Naive B cell (primary cell): ENCODE measurements around the gene ITGB3. TPM values are rescaled to one million over a fixed set of nuclear protein-coding genes. Genes with fewer than 3 reads are reported as not detected.
A peak's percentile ranks its signal among the peaks of the same experiment; 100 is the strongest.

Experiments used
- ATAC-seq, 2 donors: fragments of 150-1000 bp; cut with Tn5 transposase; 2 replicates each; pipeline ENCODE4 v1.10.0; 2021; ENCODE audit warnings: low read depth in 2 of 2, mild to moderate bottlenecking in 2 of 2, moderate library complexity in 2 of 2
- DNase-seq: peaks from one replicate; pipeline ENCODE4 v3.0.0; 2022
- H3K27ac Mint-ChIP-seq, 6 donors: one replicate each; pipeline ENCODE4 v1.8.0; 2020 to 2022; ENCODE audit warnings: mild to moderate bottlenecking in 6 of 6, mixed read lengths in 6 of 6, moderate library complexity in 5 of 6, inconsistent platforms in 2 of 6
- H3K27me3 Mint-ChIP-seq, 3 donors: one replicate each; pipeline ENCODE4 v1.8.0; 2021 to 2022; ENCODE audit warnings: mixed read lengths in 3 of 3, mild to moderate bottlenecking in 1 of 3
- H3K36me3 Mint-ChIP-seq, 2 donors: one replicate each; pipeline ENCODE4 v1.8.0; 2020 to 2022; ENCODE audit warnings: mixed read lengths in 2 of 2, inconsistent platforms in 1 of 2, mild to moderate bottlenecking in 1 of 2
- H3K4me1 Mint-ChIP-seq, 3 donors: one replicate each; pipeline ENCODE4 v1.8.0; 2020 to 2022; ENCODE audit warnings: mixed read lengths in 3 of 3, inconsistent platforms in 1 of 3, mild to moderate bottlenecking in 1 of 3, moderate library complexity in 1 of 3
- H3K4me3 Mint-ChIP-seq, 8 donors: one replicate each; pipeline ENCODE4 v1.8.0; 2020 to 2022; ENCODE audit warnings: mild to moderate bottlenecking in 8 of 8, mixed read lengths in 8 of 8, moderate library complexity in 8 of 8, inconsistent platforms in 2 of 8
- H3K9me3 Mint-ChIP-seq, 7 donors: one replicate each; pipeline ENCODE4 v1.8.0; 2020 to 2022; ENCODE audit warnings: mixed read lengths in 7 of 7, mild to moderate bottlenecking in 5 of 7, inconsistent platforms in 2 of 7, moderate library complexity in 1 of 7
- polyA plus RNA-seq, 6 donors: library from polyadenylated mRNA; unstranded; fragments of 300-500 nt; fragmentation: Illumina TruSeq; gene quantifications; one replicate each; pipeline ENCODE4 v1.2.3, GENCODE V29; 2021; ENCODE audit warnings: low read depth in 6 of 6

ITGB3 gene
- polyA plus RNA-seq, 6 donors from 2014 or later, result 2.1 to 9.2 (median 5.1) TPM; not detected in 1

DNA sequence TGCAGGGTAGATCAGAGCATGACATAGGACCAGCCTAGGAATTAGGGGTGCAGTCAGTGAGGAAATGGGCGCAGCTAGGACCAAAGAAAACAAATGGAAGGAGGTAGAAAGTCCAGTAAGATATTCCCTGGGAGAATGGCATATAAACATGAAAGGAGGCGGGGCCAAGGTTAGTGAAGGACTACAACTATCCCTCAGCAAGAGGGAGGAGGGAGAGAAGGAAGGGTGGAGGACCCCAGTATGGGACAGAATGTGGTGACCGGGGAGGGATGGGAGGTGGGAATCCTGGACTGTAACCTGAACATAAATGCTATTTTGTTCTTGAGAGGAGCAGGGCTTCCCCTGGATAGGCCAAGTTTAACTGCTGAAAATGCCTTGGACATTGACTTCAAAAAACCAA lies 22.8 kb downstream of the ITGB3 start:
- peaks cover 65 to 89% (median 73%) of the 10 kb centered on the region in 3 donors for H3K4me1 Mint-ChIP-seq
- no peaks in the 10 kb centered on the region for H3K27me3 Mint-ChIP-seq
- H3K27ac Mint-ChIP-seq, result peak overlapping the region in 3 of 6 donors; percentile 71 to 96 (median 74)
- no peak for ATAC-seq
- H3K36me3 Mint-ChIP-seq, result no peaks in the 10 kb centered on the region
- no peak for DNase-seq
- peaks cover 0 to 3% (median 0%) of the 10 kb centered on the region in 7 donors for H3K9me3 Mint-ChIP-seq
- H3K4me3 Mint-ChIP-seq, result peak overlapping the region in 5 of 8 donors; percentile 4 to 72 (median 51)

DNA sequence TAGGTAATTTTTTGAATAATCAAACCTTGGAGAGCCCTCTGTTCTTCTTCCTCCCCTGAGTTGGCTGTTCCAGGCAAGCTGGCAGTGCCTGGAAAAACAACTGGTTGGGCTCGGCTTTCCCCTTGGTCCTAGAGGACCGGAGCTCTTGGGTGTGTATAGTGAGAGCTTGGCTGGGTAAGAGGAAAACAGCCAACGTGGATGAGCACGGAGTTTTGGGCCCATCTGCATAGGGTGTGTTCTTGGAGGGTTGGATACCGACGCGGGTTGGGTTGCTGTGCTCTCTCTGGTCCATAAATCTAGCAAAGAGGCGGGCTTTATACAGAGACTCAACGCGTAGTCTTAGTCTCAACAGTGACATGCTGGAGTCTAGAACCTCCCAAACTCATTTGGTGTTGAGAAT lies 23.2 kb downstream of the ITGB3 start:
- H3K4me1 Mint-ChIP-seq, result peaks cover 67 to 93% (median 77%) of the 10 kb centered on the region in 3 donors

DNA sequence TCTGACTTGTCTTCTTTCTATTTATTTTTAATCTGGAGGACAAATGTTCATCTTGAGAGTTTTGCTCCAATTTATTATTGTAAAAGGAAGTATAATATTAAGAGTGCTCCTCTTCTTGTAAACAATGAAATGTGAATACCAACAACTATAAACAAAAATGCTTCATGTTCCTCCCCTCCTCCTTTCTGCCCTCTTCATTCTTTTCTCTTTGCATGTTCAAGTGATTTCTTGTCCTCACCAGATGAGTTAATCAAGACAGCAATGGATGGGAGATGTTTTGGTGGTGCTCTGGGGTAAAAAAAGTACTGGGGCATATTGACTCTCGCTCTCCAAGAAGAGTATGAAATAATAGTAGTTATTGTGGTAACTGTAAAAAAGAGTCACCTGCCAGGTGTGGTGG lies 24.3 kb downstream of the ITGB3 start:
- Mint-ChIP-seq H3K27ac (peak overlapping the region in 5 of 6 donors; percentile 68 to 96 (median 92)), H3K9me3 (peaks cover 0 to 3% (median 0%) of the 10 kb centered on the region in 7 donors), H3K27me3 (no peaks in the 10 kb centered on the region), H3K36me3 (no peaks in the 10 kb centered on the region), H3K4me3 (peak overlapping the region in 7 of 8 donors; percentile 8 to 88 (median 67)), H3K4me1 (peaks cover 70 to 94% (median 86%) of the 10 kb centered on the region in 3 donors)
- ATAC-seq (no peak), DNase-seq (no peak)

More for the DNA sequence above, 23.2 kb downstream of the ITGB3 start:
- ATAC-seq (no peak), DNase-seq (no peak)
- Mint-ChIP-seq H3K36me3 (no peaks in the 10 kb centered on the region), H3K27ac (peak overlapping the region in 3 of 6 donors; percentile 74 to 86 (median 79)), H3K27me3 (no peaks in the 10 kb centered on the region), H3K9me3 (peaks cover 0 to 3% (median 0%) of the 10 kb centered on the region in 7 donors), H3K4me3 (peak overlapping the region in 4 of 8 donors; percentile 12 to 69 (median 40))

DNA sequence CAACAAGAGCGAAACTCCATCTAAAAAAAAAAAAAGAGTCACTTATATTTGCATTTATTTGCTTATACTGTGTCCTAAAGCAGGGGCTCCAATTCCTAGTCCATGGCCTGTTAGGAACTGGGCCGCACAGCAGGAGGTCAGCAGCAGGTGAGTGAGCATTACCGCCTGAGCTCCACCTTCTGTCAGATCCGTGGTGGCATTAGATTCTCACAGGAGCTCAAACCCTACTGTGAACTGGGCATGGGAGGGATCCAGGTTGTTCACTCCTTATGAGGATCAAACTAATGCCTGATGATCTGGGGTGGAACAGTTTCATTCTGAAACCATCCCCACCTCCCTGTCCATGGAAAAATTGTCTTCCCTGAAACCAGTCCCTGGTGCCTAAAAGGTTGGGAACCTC lies 24.9 kb downstream of the ITGB3 start:
- peaks cover 0 to 3% (median 0%) of the 10 kb centered on the region in 7 donors for H3K9me3 Mint-ChIP-seq
- H3K4me1 Mint-ChIP-seq, result peaks cover 70 to 94% (median 91%) of the 10 kb centered on the region in 3 donors
- DNase-seq (no peak), ATAC-seq (no peak)
- H3K27me3 Mint-ChIP-seq, result no peaks in the 10 kb centered on the region
- H3K4me3 Mint-ChIP-seq, result peak overlapping the region; percentile 50 to 95 (median 82)
- H3K36me3 Mint-ChIP-seq, result no peaks in the 10 kb centered on the region
- peak overlapping the region; percentile 85 to 96 (median 93) for H3K27ac Mint-ChIP-seq

DNA sequence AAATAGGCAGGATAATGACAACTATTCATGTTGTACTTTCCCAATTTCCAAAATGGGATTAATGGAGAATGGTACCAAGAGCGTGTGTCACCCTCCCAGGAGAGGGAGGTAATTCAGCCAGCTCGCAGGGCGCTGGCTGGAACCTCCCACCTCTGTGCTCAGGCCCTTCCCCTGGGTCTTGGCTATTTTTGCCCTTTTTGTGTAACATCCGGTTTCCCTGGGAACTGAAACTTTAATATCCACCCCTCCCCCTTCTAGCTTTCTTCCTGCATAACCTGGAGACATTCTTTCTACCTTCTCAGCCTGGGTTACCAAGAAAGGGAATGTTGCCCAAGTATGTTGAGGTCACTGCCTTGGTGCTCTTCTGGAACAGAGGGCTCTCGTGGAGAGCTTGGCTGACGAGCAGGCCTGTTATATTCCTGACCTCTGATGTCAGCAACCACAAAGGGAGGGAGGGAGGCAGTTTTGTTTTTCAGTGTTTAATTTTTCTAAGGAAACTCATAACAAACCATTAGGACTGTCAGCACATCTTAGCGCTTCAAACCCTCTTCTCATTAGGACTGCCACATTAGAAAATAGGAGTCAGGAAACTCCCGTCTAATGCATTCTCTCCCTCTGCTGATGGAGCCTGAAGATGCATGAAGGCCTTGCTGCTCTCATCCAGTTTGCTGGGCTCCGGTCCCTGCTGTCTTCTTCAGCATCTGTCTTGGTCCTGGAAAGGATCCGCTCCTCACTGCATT lies 25.6 kb downstream of the ITGB3 start:
- H3K9me3 Mint-ChIP-seq, result peaks cover 0 to 3% (median 0%) of the 10 kb centered on the region in 7 donors
- peak overlapping the region; percentile 85 to 96 (median 93) for H3K27ac Mint-ChIP-seq
- H3K36me3 Mint-ChIP-seq, result no peaks in the 10 kb centered on the region
- DNase-seq, result peak; percentile 78
- ATAC-seq, result peak; percentile 97 to 98
- H3K27me3 Mint-ChIP-seq, result no peaks in the 10 kb centered on the region
- peaks cover 67 to 92% (median 88%) of the 10 kb centered on the region in 3 donors for H3K4me1 Mint-ChIP-seq
- peak overlapping the region; percentile 50 to 95 (median 82) for H3K4me3 Mint-ChIP-seq

DNA sequence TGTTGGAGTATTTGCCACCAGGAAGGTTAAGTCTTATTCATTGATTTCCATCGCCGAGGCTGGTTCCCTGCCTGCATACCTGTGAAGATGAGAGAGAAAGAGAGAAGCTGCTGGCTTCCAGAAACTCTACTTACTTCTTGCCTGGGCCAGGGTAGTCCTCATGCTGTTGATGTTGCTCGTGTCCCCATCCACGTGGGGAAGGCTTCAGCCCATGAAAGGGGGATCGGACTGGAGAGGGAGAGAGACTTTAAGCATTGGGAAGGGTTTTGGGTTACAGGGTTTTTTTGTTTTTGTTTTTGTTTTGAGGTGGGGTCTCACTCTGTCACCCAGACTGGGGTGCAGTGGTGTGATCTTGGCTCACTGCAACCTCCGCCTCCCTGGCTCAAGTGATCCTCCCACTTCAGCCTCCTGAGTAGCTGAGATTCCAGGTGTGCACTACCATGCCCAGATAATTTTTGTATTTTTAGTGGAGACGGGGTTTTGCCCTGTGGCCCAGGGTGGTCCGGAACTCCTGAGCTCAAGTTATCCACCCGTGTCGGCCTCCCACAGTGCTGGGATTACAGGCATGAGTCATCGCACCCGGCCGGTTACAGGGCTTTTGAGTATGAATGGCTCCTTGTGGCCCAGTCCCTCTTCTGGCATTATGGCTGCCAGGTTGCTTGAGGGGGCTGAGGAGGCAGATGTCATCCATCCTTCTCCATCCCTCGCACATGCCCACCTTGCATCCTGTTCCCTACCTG lies 26.6 kb downstream of the ITGB3 start:
- H3K4me1 Mint-ChIP-seq, result peaks cover 60 to 85% (median 79%) of the 10 kb centered on the region in 3 donors
- no peak for ATAC-seq
- H3K27me3 Mint-ChIP-seq, result no peaks in the 10 kb centered on the region
- H3K4me3 Mint-ChIP-seq, result peak overlapping the region in 4 of 8 donors; percentile 20 to 95 (median 82)
- peaks cover 0 to 3% (median 0%) of the 10 kb centered on the region in 7 donors for H3K9me3 Mint-ChIP-seq
- no peak for DNase-seq
- H3K36me3 Mint-ChIP-seq, result no peaks in the 10 kb centered on the region
- H3K27ac Mint-ChIP-seq, result peak overlapping the region; percentile 15 to 96 (median 70)

DNA sequence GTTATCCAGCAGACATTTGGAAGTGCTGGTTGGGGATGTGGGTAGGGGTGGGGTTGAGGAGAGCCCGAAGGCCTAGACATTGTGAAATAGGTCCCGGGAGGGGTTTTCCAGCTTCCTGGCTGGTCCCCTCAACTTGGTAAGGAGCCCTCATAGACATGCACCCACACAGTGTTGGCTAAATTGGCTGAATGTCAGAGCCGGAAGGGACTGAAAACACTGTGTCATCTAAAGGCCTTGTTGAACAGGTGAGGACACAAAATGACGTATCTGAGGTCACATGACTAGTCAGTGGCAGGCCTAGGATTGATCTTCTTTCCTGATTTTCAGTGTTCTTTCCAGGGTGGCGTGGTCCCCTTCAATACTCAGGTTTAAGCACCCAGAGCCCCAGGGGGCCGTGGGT lies 27.6 kb downstream of the ITGB3 start:
- no peak for ATAC-seq
- Mint-ChIP-seq H3K9me3 (peaks cover 0 to 4% (median 0%) of the 10 kb centered on the region in 7 donors), H3K4me1 (peaks cover 57 to 79% (median 78%) of the 10 kb centered on the region in 3 donors), H3K4me3 (peak overlapping the region in 3 of 8 donors; percentile 36 to 76 (median 37)), H3K27me3 (no peaks in the 10 kb centered on the region), H3K36me3 (no peaks in the 10 kb centered on the region), H3K27ac (peak overlapping the region in 4 of 6 donors; percentile 67 to 92 (median 80))
- DNase-seq, result no peak

DNA sequence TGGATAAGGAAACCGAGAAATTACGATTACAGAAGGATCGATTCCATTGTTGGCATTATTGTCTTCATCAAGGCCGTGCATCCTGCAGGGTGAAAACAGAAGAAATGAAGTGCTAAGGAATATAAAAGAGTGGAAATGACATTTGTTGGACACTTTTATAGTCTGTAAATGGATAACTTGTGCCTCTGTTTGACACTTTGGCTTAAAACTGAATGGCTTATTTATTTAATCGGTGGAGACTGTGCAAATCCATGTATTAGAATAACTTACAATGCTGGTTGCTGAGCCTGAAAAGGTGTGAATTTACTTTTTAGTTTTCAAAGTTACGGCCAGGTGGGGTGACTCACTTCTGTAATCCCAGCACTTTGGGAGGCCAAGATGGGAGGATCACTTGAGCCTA lies 31.4 kb downstream of the ITGB3 start:
- Mint-ChIP-seq H3K4me3 (peak overlapping the region in 1 of 8 donors; percentile 25), H3K27me3 (no peaks in the 10 kb centered on the region), H3K36me3 (no peaks in the 10 kb centered on the region), H3K27ac (peak overlapping the region; percentile 20 to 92 (median 76)), H3K9me3 (peaks cover 0 to 2% (median 0%) of the 10 kb centered on the region in 7 donors), H3K4me1 (peaks cover 45 to 73% (median 70%) of the 10 kb centered on the region in 3 donors)
- ATAC-seq (no peak), DNase-seq (no peak)

DNA sequence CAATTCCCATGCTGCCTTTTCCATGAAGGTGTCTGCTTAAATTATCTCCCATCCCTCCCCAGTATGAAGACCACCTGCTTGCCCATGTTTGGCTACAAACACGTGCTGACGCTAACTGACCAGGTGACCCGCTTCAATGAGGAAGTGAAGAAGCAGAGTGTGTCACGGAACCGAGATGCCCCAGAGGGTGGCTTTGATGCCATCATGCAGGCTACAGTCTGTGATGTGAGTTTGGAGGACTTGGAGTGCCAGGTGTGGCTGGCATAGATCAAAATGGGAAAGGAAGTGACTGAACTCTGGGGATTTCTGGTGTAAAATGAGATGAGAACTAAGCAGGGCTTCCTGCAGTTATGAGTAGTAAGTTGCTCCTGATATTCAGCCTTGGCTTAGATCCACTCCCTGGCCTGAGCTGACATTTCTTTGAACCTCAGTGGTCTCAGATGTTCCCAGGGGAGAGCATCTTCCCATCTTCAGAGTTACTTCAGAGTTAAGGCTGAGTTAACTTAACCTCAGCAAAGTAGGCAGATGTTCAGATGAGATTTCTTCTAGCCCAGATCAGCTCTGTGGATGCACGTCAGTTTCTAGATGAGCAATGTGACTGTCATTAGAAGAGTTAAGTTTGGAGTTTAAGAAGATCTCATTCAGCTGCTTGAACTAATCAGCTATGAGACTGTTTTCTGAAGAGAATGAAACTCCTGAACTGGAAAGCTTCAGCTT lies 32.7 kb downstream of the ITGB3 start:
- peaks cover 0 to 2% (median 0%) of the 10 kb centered on the region in 7 donors for H3K9me3 Mint-ChIP-seq
- ATAC-seq (peak; percentile 97), DNase-seq (peak; percentile 71)
- H3K4me1 Mint-ChIP-seq, result peaks cover 35 to 64% (median 62%) of the 10 kb centered on the region in 3 donors
- H3K27me3 Mint-ChIP-seq, result no peaks in the 10 kb centered on the region
- H3K4me3 Mint-ChIP-seq, result peak overlapping the region in 7 of 8 donors; percentile 0 to 79 (median 17)
- H3K27ac Mint-ChIP-seq, result peak overlapping the region; percentile 83 to 97 (median 94)
- no peaks in the 10 kb centered on the region for H3K36me3 Mint-ChIP-seq

DNA sequence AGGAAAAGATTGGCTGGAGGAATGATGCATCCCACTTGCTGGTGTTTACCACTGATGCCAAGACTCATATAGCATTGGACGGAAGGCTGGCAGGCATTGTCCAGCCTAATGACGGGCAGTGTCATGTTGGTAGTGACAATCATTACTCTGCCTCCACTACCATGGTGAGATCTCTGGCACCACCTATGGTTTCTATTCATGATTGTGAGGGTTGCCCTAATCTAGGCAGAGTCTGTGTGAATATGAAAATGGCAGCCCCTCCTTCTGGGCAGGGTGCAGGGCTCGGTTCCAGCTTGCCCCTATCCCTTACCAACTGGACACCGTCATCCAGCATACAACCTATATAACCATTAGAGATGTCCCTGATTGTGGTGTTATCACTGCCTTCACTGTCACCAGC lies 33.4 kb downstream of the ITGB3 start:
- no peak for ATAC-seq
- H3K4me1 Mint-ChIP-seq, result peaks cover 30 to 57% (median 56%) of the 10 kb centered on the region in 3 donors
- peak overlapping the region in 5 of 6 donors; percentile 75 to 97 (median 87) for H3K27ac Mint-ChIP-seq
- H3K27me3 Mint-ChIP-seq, result no peaks in the 10 kb centered on the region
- H3K4me3 Mint-ChIP-seq, result peak overlapping the region in 4 of 8 donors; percentile 15 to 79 (median 46)
- H3K9me3 Mint-ChIP-seq, result peaks cover 0 to 2% (median 0%) of the 10 kb centered on the region in 7 donors
- no peak for DNase-seq
- H3K36me3 Mint-ChIP-seq, result no peaks in the 10 kb centered on the region

DNA sequence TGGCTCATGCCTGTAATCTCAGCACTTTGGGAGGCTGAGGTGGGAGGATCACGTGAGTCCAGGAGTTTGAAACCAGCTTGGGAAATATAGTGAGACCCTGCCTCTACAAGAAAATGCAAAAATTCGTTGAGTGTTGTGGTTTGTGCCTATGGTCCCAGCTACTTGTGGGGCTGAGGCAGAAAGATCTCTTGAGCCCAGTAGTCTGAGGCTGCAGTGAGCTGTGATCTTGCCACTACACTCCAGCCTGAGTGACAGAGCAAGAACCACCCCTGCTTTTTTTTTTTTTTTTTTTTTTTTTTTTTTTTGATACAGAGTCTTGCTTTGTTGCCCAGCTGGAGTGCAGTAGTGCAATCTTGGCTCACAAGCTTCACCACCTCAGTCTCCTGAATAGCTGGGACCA lies 34.0 kb downstream of the ITGB3 start:
- Mint-ChIP-seq H3K27ac (peak overlapping the region in 4 of 6 donors; percentile 67 to 87 (median 74)), H3K27me3 (no peaks in the 10 kb centered on the region), H3K4me1 (peaks cover 27 to 57% (median 57%) of the 10 kb centered on the region in 3 donors), H3K4me3 (peak overlapping the region in 3 of 8 donors; percentile 15 to 80 (median 19)), H3K36me3 (no peaks in the 10 kb centered on the region), H3K9me3 (peaks cover 0 to 2% (median 0%) of the 10 kb centered on the region in 7 donors)
- DNase-seq, result no peak
- no peak for ATAC-seq

DNA sequence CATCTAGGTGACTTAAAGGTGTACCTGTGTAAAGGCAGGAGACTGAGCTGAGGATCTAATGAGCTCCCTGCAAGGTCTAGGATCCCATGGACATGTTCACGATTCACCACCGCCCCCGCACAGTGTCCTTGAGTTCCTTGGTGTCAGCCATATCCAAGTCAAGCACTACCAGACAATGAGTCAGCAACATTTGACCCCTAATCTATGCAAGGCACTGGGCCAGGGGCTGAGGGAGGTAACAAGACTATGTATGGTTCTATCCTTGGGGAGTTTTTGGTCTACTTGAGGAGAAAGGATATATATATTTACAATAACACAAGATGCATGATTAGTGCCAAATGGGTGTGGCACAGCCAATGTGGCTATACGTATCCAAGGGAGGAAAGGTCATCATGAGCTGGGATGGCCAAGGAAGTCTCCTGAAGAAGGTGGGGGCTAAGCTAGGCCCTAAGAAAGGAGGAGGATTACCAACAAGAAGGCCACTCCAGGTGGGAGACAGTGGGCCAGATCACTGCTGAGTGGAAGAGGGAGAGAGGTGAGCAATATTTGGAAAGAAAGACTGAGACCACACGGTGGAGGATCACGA lies 35.0 kb downstream of the ITGB3 start:
- Mint-ChIP-seq H3K27me3 (no peaks in the 10 kb centered on the region), H3K4me3 (peak overlapping the region in 1 of 8 donors; percentile 12), H3K36me3 (no peaks in the 10 kb centered on the region), H3K27ac (peak overlapping the region in 4 of 6 donors; percentile 47 to 79 (median 66)), H3K4me1 (peaks cover 23 to 61% (median 53%) of the 10 kb centered on the region in 3 donors), H3K9me3 (peaks cover 0 to 2% (median 0%) of the 10 kb centered on the region in 7 donors)
- DNase-seq, result no peak
- ATAC-seq, result no peak
